Vagina (tissue), 2 donors: ENCODE measurements around the gene CCNB1.
"Not testable (repeated sequence)": the region's sequence is repeated elsewhere in the genome, so short reads cannot be mapped to it uniquely, and the experiment has no call there.

Experiments used
- POLR2A ChIP-seq, 2 donors: fragments of 450-650 bp; IDR thresholded peaks; one replicate each; pipeline ENCODE4 v1.6.1; 2017; ENCODE audit warnings: antibody characterized with exemption in 2 of 2, mild to moderate bottlenecking in 2 of 2, moderate library complexity in 2 of 2
- POLR2AphosphoS5 ChIP-seq, 2 donors: sonication (generic); formaldehyde crosslinking; IDR thresholded peaks; one replicate each; pipeline ENCODE4 v1.9.0; 2017; ENCODE audit warnings: antibody characterized with exemption in 2 of 2, mild to moderate bottlenecking in 2 of 2, low read depth in 1 of 2; ENCODE audit not compliant: insufficient read depth in 1 of 2
- TF ChIP-seq, protein P1 (sequence below), 3 experiments: fragments of 450-650 bp in 2 of 3; fragments of 200-600 bp in 1 of 3; sonication (generic) in 1 of 3; IDR thresholded peaks; one replicate each; pipeline ENCODE4 v1.5.1; 2017 to 2019; ENCODE audit warnings: antibody characterized with exemption in 3 of 3, mild to moderate bottlenecking in 2 of 3, moderate library complexity in 2 of 3

DNA sequence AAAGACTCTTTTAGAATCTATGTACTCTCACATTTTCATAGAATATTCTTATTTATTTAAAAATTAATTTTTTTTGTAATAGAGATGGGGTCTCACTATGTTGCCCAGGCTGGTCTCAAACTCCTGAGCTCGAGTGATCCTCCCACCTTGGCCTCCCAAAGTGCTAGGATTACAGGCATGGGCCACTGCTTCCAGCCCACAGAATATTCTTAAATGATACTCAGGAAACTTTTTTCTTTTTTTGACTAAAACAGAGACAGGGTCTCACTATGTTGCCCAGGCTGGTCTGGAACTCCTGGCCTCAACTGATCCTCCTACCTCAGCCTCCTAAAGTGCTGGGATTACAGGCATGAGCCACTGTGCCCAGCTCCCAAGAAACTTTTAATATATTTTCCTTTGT, 29.7 kb upstream of the CCNB1 start:
- TF ChIP-seq, protein P1, sequence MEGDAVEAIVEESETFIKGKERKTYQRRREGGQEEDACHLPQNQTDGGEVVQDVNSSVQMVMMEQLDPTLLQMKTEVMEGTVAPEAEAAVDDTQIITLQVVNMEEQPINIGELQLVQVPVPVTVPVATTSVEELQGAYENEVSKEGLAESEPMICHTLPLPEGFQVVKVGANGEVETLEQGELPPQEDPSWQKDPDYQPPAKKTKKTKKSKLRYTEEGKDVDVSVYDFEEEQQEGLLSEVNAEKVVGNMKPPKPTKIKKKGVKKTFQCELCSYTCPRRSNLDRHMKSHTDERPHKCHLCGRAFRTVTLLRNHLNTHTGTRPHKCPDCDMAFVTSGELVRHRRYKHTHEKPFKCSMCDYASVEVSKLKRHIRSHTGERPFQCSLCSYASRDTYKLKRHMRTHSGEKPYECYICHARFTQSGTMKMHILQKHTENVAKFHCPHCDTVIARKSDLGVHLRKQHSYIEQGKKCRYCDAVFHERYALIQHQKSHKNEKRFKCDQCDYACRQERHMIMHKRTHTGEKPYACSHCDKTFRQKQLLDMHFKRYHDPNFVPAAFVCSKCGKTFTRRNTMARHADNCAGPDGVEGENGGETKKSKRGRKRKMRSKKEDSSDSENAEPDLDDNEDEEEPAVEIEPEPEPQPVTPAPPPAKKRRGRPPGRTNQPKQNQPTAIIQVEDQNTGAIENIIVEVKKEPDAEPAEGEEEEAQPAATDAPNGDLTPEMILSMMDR (IDR thresholded peaks at IDR 0.05), result not testable (repeated sequence)
- TF ChIP-seq POLR2A (IDR thresholded peaks at IDR 0.05); POLR2AphosphoS5 (IDR thresholded peaks at IDR 0.05; ENCODE audit: insufficient read depth in 1 of 2, low read depth in 1 of 2): not testable (repeated sequence)
